ENCODE measurements around the gene PCCA.
"Not testable (repeated sequence)": the region's sequence is repeated elsewhere in the genome, so short reads cannot be mapped to it uniquely, and the experiment has no call there.

Gene PCCA

GRCh38 chr13:100514788-100515409 lies 426.0 kb downstream of the PCCA start:
- peak; percentile 71 to 72 for DNase-seq

GRCh38 chr13:100515410-100515800 lies 426.5 kb downstream of the PCCA start:
- no peak for DNase-seq

- no peak for DNase-seq
These were observed 428.2 kb downstream of the PCCA start for GRCh38 chr13:100517135-100517534.

DNA sequence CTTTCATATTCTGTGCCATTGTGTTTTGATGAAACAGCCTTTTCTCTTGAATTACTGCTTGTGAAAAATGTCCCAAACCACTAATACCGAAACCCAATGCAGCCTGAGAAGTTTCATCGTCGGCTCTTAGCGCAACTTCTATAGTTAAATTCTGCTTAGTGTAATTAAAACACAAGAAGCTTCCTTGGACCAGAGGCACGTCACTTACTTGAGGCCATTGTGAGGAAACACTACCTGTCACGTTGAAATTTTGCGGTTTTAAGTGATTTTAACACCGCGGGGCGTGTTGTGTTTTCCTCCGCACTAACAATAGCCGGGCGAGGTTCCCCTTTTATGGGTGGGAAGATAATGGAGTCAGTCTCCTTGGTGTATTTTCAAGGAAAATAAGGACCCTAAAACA lies 428.8 kb downstream of the PCCA start:
- no peak for DNase-seq

DNA sequence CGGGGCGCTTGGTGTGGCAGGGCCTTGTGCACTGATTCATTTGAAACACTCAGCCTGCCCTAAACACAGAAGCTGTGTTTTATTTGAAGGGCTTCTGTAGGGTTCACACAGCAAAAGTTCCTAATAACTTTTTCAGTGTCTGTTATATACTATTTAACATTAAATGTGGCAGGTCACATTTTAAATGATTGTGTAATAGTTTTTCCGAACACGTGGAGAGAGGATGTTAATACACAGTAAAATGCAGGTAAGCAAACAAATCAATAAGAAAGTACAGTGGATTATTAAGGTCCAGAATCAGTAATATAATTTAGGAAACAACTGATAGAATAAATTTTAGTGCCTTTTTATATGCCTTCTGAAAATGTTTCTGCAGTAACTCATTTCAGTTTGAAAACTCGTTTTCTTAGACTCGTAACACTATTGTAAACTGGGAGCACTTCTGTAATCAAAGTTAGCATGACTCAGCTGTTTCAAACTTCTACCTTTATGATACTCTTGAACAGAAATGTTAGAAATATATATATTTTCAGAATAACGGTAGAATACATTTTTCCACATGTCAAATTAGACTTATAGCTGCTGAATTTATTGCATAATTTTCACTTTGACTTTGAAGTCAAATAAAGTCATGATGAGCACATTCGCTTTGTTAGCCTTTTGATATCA lies 429.6 kb downstream of the PCCA start:
- DNase-seq = no peak

DNA sequence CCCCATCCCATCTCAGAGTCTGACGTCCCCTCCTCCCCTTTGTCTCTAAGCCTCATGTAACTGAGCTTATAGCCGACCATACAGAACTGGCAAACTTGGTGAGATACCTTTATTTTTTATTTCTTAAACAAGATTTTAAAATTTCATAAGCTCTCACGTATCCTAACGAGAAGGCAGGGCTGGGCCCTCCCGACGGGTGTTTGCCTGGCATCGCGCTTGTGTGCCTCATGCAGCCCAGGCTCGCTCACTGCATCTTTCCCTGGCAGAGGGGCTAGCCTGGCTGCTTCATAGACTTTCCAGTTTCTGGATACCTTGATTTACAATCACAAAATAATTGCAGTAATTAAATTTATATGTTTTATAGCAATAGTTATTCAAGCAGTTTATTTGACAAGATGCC lies 430.7 kb downstream of the PCCA start:
- DNase-seq = no peak

DNA sequence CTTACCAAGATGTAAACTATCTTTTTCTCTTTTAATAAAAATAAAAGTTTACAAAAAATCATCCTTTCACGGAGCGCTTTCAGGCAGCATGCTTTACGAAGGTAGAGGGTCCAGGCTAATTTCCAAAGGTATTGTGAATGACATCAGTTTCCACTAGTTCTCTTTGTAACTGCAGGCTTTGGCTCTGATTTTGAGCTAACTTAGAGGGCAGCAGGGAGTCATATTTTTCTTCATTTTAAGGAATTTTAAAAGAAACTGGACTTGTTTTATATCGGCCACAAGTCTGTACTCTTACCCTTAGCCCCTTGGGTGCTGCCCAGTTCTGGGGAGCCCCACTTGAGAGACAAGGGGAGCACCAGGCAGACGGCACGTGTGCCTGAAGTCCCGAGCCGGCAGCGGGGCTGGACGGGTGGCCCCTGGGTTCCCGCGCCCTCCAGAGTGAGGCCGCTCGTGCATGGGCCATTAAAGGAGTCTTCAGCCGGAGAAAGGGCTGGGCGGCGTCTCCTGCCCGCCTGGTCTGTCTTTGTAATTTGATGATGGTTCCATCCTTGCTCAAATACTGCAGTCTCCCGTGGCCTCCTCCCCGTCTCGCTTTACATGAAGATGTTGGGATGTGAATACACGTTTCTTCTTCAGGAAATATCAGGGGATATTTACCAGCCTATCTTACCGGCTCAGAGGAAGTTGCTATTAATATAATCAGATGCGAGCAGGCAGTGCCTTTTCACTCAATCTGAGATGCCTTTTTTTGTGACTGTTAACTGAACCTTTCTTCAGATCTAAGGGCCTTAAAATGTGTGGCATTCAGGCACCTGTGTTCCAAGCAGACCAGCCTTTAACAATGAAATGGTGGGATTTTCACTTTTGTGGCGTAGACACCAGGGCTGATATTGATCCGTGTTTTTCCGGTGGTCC lies 432.3 kb downstream of the PCCA start:
- DNase-seq = no peak

GRCh38 chr13:100521851-100522617 lies 433.1 kb downstream of the PCCA start:
- DNase-seq = no peak

DNA sequence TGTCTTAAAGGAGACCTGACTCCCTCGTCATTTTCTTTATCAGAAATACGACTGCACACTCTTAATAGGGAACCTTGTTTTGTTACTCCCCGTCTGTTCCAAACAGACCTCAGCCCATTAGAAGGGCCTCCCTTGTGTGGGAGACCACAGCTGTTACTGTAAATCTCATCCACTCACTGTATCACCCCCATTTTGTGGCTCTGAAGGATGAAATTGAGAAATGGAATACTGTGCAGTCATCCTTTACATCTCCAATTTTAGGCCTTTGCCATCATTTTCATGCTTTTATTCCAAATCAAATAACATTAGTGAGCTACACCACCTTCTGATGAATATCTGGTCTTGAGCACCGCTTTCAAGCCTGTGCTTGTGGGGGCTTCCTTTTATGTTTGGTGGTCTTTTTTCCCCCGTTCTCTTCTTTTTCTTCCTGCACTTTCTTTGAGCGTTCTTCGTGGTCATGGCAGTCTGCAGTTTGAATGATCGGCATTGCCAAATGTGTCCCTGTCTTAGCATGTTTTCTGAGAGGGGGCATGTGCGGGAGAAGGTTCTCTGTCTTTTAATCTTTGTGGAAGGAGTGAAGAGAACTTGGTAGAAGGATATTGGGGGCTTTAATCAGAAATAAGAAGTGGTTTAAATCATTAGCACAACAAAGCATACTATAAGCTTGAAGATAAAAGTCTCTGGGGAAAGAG lies 433.9 kb downstream of the PCCA start:
- no peak for DNase-seq

GRCh38 chr13:100523411-100523810 lies 434.5 kb downstream of the PCCA start:
- no peak for DNase-seq

- no peak for DNase-seq
These were observed 435.1 kb downstream of the PCCA start for GRCh38 chr13:100523981-100524386.

DNA sequence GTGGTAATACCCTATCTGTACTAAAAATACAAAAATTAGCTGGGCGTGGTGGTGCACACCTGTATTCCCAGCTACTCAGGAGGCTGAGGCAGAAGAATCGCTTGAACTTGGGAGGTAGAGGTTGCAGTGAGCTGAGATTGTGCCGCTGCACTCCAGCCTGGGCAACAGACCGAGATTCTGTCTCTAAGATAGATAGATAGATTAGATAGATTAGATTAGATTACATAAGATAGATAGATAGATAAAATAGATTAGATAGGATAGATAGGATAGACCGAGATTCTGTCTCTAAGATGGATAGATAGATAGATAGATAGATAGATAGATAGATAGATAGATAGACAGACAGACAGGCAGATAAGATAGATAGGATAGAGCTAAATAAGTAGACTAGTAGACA lies 435.8 kb downstream of the PCCA start:
- DNase-seq = not testable (repeated sequence)

GRCh38 chr13:100525453-100526317 lies 436.8 kb downstream of the PCCA start:
- DNase-seq = no peak

GRCh38 chr13:100526318-100527000 lies 437.6 kb downstream of the PCCA start:
- no peak for DNase-seq

DNA sequence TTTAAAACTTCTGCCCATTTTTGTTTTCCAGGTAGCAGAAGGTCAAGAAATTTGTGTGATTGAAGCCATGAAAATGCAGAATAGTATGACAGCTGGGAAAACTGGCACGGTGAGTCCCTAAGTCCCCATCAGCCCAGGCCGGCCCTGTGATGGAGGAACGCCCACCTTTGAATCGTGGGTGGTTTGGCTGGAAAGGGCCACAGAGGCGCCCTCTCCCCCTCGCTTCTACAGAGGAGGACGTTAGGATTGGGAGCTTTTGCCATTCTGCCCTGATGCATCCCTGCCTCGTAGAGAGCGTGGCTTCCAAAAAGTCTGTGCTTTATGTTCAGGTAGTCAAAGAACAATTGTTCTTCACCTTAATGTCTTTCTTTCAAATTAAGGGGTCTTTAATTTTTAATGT lies 438.8 kb downstream of the PCCA start:
- no peak for DNase-seq

GRCh38 chr13:100528353-100528752 lies 439.5 kb downstream of the PCCA start:
- no peak for DNase-seq

DNA sequence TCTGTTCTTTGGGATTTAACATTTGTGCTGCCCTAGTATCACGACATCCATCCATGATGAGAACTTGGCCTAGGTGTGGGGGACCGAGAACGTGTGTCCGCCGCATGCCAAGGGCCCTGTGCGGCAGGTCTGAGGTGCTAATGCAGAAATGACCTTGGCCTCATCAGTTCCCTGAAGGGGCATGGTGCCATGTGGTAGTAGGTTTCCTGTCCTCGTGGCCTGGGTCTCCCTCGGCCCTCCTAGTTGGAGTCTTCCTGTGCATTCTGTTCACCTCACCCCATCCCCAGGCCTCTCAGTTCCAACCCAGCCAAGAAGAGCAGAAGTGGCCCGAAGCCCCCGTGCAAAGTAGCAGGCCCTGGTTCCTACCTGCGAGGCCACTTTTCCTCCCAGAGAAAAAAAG lies 439.9 kb downstream of the PCCA start:
- DNase-seq = no peak

- DNase-seq = no peak
These were observed 440.9 kb downstream of the PCCA start for GRCh38 chr13:100529666-100530377.

DNA sequence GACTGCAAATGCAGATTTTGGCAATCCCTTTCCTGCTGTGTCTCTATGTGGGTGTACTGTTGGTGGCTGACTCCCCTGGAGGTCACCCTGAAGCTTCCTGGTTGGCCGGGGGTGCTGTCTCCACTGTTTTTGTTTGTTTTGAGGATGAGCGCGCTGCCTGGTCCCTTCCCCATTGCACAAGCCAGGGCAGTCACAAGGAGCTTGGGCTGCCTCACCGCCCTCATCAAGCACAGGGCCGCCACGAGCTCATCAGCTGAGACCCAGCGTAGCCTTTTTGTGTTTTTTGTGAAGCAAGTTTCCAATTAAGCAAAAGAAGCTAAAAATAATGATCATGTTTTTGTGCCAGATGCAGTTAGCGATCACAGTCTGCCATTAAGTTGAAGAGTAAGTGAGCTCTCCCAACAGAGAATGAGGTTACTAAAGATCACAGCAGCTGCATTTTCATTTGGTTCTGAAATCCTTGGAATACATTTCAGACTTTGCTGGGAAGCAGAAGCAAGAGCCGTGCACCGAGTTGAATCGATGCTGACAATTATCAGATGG lies 441.8 kb downstream of the PCCA start:
- no peak for DNase-seq

All from stimulated activated CD4-positive, alpha-beta T cell treated with anti-CD3 and anti-CD28 coated beads, Interleukin-2, amount 100 ng/mL, for 48 hours (primary cell).